GM12801 (cell line): ENCODE data around the gene LGR5.

ENCODE experiments used
- TF ChIP-seq, protein P1 (sequence below): IDR thresholded peaks from one replicate; pipeline ENCODE4 v1.5.1; 2011; ENCODE audit warnings: control low read depth; ENCODE audit not compliant: insufficient read length; ENCODE audit errors: extremely low read depth

The LGR5 gene

GRCh38 chr12:71440763-71441748 is 1.5 kb downstream of the LGR5 start:
- TF ChIP-seq, protein P1, sequence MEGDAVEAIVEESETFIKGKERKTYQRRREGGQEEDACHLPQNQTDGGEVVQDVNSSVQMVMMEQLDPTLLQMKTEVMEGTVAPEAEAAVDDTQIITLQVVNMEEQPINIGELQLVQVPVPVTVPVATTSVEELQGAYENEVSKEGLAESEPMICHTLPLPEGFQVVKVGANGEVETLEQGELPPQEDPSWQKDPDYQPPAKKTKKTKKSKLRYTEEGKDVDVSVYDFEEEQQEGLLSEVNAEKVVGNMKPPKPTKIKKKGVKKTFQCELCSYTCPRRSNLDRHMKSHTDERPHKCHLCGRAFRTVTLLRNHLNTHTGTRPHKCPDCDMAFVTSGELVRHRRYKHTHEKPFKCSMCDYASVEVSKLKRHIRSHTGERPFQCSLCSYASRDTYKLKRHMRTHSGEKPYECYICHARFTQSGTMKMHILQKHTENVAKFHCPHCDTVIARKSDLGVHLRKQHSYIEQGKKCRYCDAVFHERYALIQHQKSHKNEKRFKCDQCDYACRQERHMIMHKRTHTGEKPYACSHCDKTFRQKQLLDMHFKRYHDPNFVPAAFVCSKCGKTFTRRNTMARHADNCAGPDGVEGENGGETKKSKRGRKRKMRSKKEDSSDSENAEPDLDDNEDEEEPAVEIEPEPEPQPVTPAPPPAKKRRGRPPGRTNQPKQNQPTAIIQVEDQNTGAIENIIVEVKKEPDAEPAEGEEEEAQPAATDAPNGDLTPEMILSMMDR, result no peak

DNA sequence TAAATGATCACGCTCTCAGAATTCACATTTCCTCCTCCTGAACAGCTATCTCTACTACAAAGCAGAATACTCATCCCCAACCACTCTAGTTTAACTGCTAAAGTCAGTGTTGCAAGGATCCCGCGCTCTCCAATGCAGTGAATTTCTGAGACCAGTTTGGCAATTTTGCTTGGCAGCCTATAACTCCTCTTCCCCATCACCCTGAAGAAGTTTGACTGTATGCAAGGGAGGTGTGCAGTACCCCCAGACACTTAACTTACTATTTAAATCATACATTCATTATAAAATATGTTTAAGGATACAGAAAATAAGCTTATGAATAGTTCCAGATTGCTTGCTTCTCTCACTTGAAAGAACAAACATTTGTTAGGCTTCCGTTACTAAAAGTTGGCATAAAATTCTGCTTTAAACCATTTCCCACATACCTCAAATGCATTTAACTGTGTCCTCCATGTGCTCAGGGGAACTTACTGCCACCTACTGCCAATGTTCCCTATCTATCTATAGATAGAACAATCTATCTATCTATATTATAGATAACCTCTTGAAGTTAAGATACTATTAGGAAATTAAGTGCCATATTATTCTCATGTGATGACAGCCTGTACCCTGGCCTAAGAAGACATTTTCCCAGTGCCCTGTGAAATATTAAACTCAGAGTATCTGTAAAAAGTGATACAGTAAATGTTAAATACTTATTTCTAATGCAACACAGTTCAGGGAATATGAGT is 2.4 kb downstream of the LGR5 start:
- TF ChIP-seq, protein P1, result no peak

DNA sequence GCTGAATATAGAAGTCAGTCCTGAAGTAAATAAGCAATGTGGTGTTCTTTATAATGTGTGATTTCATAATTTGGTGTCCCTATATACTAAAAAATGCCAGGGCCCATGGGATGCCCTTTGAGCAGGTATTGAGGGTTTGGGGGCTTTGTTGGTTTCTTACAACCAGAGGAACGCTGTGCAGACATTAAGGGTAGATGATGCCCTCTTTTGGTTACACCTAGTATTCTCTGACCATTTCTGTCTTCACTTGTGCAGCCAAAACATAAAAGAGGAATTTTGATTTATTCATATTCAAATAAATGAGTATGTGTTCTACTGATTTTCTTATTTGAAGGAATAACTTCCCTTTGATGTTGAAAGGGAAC is 3.0 kb downstream of the LGR5 start:
- TF ChIP-seq, protein P1, result no peak

GRCh38 chr12:71445071-71445470 is 5.5 kb downstream of the LGR5 start:
- TF ChIP-seq, protein P1, result no peak

- TF ChIP-seq, protein P1, result no peak
Observed at GRCh38 chr12:71447691-71448132, 8.1 kb downstream of the LGR5 start.

DNA sequence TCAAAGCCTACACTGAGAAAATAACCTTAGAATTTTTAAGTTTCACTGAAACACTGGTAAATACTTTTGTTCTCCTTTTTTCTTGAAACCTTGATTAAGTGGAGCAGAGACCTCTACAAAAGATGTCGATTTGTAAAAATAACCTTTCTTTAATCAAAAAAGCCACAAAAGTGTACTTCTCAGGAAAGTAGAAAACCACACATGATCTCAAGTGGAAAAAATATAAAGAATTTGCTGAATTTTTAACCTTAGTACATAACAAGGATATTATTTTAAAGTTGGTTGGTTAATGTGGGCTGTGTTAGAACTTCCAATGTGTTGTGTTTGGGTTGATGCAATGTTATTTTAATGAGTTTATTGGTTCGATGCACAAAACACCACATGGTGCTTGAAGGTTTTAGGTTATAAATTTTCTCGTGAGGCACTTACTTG is 8.6 kb downstream of the LGR5 start:
- TF ChIP-seq, protein P1, result no peak

DNA sequence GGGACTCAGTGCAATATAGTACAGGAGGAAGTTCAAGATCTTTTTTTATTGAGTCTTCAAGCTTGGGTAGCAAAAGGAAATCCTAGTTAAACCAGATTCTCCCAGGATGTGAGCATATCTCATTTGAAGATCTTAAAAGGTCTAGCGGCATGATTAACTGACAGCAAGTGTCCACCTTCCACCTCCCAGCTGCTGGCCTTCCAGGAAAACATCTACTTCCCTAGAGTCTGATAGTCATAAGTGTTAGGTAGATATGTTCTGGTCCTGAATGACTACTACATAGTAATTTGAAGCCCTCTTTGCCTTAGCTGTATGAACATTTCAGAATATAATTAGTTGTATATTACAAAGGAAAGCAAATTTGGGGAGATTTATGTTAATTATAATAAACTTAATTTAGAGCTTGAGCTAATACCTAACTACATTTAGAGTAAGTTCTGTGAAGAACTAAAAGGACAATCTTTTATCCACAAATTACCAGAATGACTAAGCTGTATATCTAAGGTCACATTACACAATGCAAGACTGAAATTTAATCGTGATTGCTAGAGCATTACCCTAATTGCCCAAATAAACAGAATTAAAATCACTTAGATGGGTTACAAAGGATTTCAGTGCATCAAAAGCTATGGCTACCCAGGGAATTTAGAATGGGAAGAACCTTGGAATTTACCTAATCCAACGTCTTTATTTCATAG is 9.9 kb downstream of the LGR5 start:
- TF ChIP-seq, protein P1, result no peak
